ENCODE results near the gene CLCN6. TPM values are rescaled to one million over a fixed set of nuclear protein-coding genes. Genes with fewer than 3 reads are reported as not detected.
A peak's percentile ranks its signal among the peaks of the same experiment; 100 is the strongest.
"Not testable (repeated sequence)": the region's sequence is repeated elsewhere in the genome, so short reads cannot be mapped to it uniquely, and the experiment has no call there.

The CLCN6 gene
- total RNA-seq, 2 donors from 2014 or later: 27.5 to 31.5 TPM

- H3K27me3 ChIP-seq (replicated peaks; ENCODE audit: insufficient read depth): no peaks in the 10 kb centered on the region
- DNase-seq (ENCODE audit: low spot score) (no peak), ATAC-seq (ENCODE audit: insufficient number of reproducible peaks, low FRiP score, low read depth) (no peak)
- peaks cover 18% of the 10 kb centered on the region for H3K36me3 ChIP-seq
- no peak overlapping the region for H3K4me3 ChIP-seq
- no peak for TF ChIP-seq CTCF (IDR thresholded peaks at IDR 0.05)
- H3K4me1 ChIP-seq (ENCODE audit: control insufficient read depth in 1 of 2, low read depth in 2 of 2): peaks cover 35 to 71% of the 10 kb centered on the region in 2 donors
- H3K9me3 ChIP-seq: no peaks in the 10 kb centered on the region
- H3K27ac ChIP-seq: no peak overlapping the region
Measured at GRCh38 chr1:11800756-11801433, 5.1 kb upstream of the CLCN6 start.

GRCh38 chr1:11802616-11802972 is 3.4 kb upstream of the CLCN6 start:
- peak overlapping the region; percentile 95 to 99 for H3K27ac ChIP-seq
- peak overlapping the region; percentile 83 for H3K4me3 ChIP-seq
- H3K36me3 ChIP-seq: peaks cover 15% of the 10 kb centered on the region
- H3K9me3 ChIP-seq: no peaks in the 10 kb centered on the region
- DNase-seq (ENCODE audit: low spot score) (no peak), ATAC-seq (ENCODE audit: insufficient number of reproducible peaks, low FRiP score, low read depth) (no peak)
- TF ChIP-seq CTCF (IDR thresholded peaks at IDR 0.05): no peak
- peaks cover 38 to 67% of the 10 kb centered on the region in 2 donors for H3K4me1 ChIP-seq (ENCODE audit: control insufficient read depth in 1 of 2, low read depth in 2 of 2)
- no peaks in the 10 kb centered on the region for H3K27me3 ChIP-seq (replicated peaks; ENCODE audit: insufficient read depth)

GRCh38 chr1:11802973-11803885 is 2.8 kb upstream of the CLCN6 start:
- no peak for TF ChIP-seq CTCF (IDR thresholded peaks at IDR 0.05)
- peak; percentile 83 for DNase-seq (ENCODE audit: low spot score)
- Histone ChIP-seq H3K36me3 (peaks cover 15% of the 10 kb centered on the region), H3K27me3 (replicated peaks; ENCODE audit: insufficient read depth) (no peaks in the 10 kb centered on the region), H3K4me3 (peak overlapping the region; percentile 83), H3K9me3 (no peaks in the 10 kb centered on the region), H3K27ac (peak overlapping the region; percentile 95 to 99), H3K4me1 (ENCODE audit: control insufficient read depth in 1 of 2, low read depth in 2 of 2) (peaks cover 35 to 65% of the 10 kb centered on the region in 2 donors)
- ATAC-seq (ENCODE audit: insufficient number of reproducible peaks, low FRiP score, low read depth): peak; percentile 44

GRCh38 chr1:11803924-11804665 is 1.9 kb upstream of the CLCN6 start:
- not testable (repeated sequence) for DNase-seq (ENCODE audit: low spot score); H3K27me3 ChIP-seq (replicated peaks; ENCODE audit: insufficient read depth); H3K9me3 ChIP-seq; ATAC-seq (ENCODE audit: insufficient number of reproducible peaks, low FRiP score, low read depth)
- H3K4me1 ChIP-seq (ENCODE audit: control insufficient read depth in 1 of 2, low read depth in 2 of 2): peaks cover 30 to 63% of the 10 kb centered on the region in 2 donors
- H3K27ac ChIP-seq: peak overlapping the region; percentile 95 to 99
- H3K4me3 ChIP-seq: peak overlapping the region; percentile 83
- peaks cover 15% of the 10 kb centered on the region for H3K36me3 ChIP-seq

- Histone ChIP-seq H3K9me3 (no peaks in the 10 kb centered on the region), H3K4me3 (peak overlapping the region; percentile 83), H3K4me1 (ENCODE audit: control insufficient read depth in 1 of 2, low read depth in 2 of 2) (peaks cover 30 to 62% of the 10 kb centered on the region in 2 donors), H3K27me3 (replicated peaks; ENCODE audit: insufficient read depth) (no peaks in the 10 kb centered on the region), H3K36me3 (peaks cover 13% of the 10 kb centered on the region), H3K27ac (peak overlapping the region; percentile 95 to 99)
- DNase-seq (ENCODE audit: low spot score) (no peak), ATAC-seq (ENCODE audit: insufficient number of reproducible peaks, low FRiP score, low read depth) (no peak)
- no peak for TF ChIP-seq CTCF (IDR thresholded peaks at IDR 0.05)
Measured at GRCh38 chr1:11804666-11805421, 1.1 kb upstream of the CLCN6 start.

All from thoracic aorta (tissue), 2 donors.